DMS153 treated with DMSO at 0.1 percent for 48 hours (cell line): ENCODE data around the gene GOLT1A.

Experiments used
- DNase-seq: peaks from one replicate; lab custom pipeline; 2025; ENCODE audit not compliant: unreplicated experiment; lab: John Stamatoyannopoulos, UW

GOLT1A gene

GRCh38 chr1:204219971-204220616 lies 6.3 kb upstream of the GOLT1A start:
- DNase-seq: no peak

GRCh38 chr1:204218552-204218951 lies 4.8 kb upstream of the GOLT1A start:
- no peak for DNase-seq

DNA sequence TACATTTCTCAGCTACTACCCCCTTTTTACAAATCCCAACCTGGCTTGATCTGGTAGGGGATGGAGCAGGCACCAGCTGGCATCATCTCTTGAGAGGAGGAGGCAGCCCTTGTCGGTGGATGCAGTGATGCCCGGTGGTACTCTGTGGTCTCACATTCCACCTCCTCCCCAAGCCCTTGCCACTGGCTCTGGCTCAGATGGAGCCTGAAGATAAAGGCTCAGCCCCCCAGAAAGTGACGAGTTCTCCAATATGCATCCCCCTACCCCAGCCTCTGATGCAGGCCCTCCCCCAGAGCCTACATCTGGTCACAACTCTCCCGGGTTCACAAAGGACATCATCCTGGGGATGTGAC lies 3.8 kb upstream of the GOLT1A start:
- no peak for DNase-seq

DNA sequence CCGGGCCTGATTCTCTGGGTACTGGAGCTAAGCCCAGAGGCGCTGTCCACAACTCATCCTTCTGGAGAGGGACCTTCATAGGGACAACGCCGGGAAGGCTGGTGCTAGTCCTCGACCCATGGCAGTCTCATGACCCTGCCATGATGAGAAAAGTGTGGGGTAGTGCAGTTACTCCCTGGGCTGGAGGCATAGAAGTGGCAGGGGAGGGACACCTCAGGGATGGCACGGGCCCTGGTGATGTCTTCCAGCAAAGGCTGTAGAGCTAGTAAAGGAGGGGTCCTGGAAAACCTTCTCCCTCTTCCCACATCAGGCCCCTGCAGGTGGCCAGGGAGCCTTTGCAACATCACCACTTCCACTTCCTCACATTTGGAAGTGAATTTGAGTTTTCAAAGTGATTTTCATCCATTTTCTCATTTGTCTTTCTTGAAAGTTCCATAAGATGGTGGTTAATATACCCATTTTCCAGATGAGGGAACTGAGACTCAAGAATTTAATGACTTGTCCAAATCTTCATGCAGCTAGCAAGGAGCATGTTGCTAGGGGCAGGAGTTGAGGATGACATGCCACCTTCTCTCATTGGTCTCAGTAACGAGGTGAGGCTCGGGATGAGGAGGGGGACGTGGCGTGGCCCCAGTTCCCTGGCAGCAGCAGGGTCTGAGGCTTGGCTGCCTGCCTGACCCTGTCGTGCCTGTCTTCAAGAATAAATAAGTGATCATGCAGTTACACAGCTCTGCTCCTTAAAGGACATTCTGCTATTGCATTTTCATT lies 3.3 kb upstream of the GOLT1A start:
- no peak for DNase-seq

DNA sequence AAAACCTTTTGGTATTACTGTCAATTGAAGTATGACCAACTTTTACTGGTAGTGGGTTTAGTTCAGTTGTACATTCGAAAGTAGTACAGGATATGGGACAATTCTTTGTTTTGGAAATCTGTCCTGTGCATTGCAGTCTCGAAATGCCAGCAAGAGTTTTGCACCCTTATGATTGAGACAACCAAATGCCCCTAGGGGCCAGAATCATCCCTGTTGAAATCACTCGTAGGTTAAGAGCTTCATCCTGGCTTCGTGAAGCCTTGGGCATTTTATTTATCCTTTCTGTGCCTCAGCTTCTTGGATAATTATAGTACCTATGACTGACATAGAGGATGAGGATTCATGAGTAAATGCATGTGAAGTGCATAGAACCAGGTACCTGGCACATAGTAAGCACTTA lies 2.4 kb upstream of the GOLT1A start:
- no peak for DNase-seq

- DNase-seq: no peak
These were observed 1.1 kb downstream of the GOLT1A start for GRCh38 chr1:204212715-204213114.

GRCh38 chr1:204211046-204211445 lies 2.7 kb downstream of the GOLT1A start:
- DNase-seq: no peak

DNA sequence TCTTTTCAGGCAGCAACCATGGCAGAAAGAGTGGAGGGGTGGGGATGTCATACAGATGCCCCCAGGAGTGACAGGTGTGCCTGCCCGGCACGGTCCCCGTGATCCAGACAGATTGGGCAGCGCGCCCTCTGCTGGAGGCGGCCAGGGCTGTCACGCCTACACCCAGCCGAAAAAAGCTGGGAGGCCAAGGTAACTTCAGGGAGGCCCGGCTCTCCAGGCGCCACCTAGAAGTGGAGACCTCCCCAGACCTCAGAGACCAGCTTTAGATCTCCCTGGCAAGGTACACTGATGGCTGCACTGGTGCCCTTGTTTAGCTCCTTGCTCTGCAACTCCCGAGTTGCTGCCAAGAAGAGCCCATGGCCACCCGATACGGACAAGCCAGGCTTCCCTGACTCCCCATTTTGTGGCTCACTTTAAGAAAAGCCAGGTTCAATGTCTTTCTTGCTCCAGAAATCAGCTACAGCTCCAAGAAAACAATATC lies 6.6 kb downstream of the GOLT1A start:
- peak; percentile 54 for DNase-seq

DNA sequence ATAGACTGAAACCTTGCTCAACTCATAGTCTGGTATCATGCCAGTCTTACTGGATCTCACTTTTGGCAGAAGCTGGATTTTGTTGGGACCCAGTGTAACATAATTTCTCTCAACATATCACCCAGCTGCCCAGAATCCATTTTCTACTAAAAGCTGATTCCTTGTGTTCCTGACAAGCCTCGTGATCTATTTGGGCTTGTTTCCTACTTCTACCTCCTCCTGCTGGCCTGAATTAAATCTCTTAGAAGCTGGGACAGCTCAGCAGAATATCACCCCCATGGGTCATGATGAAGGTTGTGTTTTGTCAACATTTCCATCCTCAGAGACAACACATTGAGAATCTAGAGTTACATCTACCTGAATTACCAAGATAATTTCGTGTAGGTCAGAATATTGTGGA lies 7.7 kb downstream of the GOLT1A start:
- DNase-seq: no peak

- DNase-seq: no peak
These were observed 8.3 kb downstream of the GOLT1A start for GRCh38 chr1:204205486-204205885.

- DNase-seq: no peak
These were observed 8.8 kb downstream of the GOLT1A start for GRCh38 chr1:204204944-204205343.

GRCh38 chr1:204203206-204203767 lies 10.5 kb downstream of the GOLT1A start:
- DNase-seq: no peak

DNA sequence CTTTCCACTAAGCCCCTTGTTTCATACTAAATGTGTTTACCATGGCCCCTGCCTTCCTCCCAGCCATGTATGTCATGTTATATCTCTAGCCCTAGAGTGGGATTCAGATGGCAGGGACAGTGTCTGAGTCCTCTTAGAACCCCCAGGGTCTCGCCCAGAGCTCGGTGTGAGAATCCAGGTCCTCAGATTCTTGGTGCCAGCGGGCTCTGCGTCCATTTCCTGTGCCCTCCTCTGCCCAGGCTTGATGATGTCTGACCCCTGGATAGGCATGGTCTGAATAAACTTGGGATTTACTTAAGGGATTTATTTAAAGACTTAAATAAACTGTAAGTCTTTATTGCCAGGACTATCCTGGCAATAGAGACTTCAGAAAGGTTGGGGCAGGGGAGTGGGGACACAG lies 11.3 kb downstream of the GOLT1A start:
- DNase-seq: no peak

DNA sequence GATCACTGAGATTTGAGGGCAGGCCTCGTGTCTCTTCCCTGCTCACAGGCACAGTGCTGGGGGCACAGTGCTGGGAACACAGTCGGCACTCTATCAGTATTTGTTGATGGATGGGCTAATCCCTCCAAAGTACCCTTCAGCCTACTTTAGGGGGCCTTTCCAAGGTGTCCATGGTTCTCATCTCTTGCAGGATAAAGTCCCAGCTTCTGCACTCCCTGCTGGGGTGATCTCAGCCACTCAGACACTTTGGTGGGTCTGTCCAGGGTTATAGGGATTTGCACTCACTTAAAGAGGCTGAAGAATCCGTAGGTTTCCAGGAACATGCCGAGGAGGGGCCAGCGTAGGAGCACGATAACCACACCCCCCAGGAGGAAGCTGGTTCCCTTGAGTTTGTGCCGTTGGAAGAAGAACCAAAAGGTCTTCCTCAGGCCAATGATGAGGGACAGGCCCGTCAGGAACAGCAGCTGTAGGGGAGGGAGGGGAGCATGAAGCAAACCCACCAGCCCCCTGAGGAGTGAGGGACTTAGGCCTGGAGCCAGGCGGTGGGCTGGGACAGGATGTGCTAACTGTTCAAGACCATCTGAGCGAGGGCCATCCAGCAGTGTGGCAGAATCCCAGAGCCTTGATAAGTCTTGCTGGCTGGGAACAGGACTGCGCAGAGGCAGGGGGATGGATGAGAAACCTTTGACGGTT lies 12.3 kb downstream of the GOLT1A start:
- DNase-seq: no peak

GRCh38 chr1:204199579-204199978 lies 14.2 kb downstream of the GOLT1A start:
- no peak for DNase-seq

DNA sequence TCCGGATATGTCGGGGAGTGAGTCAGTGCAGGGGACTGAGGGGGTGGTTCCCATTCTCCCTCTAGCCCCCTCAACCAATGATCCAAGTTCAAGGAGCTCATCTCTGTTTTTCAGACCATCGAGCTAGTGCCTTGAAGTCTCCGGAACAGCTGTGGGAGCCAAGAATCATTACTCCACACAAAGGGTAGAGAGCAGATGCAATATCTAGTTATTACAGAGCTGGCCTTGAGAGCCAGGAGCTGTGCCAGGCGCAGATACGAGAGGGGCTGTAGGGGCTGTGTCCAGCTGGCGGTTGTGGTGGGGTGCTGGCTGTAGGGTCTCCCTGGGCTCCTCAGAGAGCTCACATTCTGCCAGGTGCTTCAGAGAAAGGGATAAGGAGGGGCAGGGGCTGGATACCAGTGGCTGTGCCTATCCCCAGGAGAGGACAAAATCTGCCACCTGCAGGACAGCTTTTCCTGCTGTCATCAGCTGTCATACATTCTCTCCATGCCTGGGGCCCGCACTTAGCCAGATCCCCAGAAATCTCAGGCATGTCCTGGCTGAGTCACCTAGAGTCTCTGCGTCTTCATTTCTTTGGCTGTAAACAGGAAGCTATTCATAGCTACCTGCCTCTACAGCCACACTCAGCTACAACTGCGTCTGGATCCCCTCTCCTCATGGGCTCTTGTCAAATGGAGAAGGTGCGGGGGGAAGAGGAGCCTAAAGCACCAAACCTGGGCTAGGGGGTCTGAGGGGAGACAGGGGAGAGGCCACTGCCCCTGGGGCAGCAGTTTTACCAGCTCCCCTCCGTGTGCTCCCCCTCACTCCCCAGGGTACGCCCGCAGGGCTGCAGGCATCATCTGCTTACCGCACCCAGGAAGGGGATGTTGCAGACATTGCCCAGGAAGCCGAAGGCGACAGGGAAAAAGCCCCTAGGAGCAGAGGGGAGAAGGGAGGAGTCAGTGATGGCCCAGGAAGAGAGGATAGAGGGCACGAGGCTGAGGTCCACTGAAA lies 15.1 kb downstream of the GOLT1A start:
- DNase-seq: no peak

DNA sequence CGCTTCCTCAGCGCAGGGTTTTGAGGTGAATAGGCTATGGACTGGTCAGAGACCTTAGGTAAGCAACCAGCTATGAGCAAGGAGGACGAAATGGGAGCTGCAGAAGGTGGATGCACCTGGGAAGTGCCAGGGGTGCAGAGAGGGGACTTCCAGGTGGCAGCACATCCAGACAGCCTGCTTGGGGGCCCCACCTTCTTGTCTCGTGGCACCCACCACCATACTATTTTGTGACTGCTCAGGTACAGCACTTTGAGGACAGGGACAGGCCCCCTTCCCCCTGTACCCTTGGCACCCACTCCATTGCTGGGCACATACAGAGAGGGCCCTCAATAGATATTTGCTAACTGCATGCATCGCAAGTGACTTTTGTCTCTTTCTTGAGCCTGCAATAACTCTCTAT lies 16.7 kb downstream of the GOLT1A start:
- no peak for DNase-seq

DNA sequence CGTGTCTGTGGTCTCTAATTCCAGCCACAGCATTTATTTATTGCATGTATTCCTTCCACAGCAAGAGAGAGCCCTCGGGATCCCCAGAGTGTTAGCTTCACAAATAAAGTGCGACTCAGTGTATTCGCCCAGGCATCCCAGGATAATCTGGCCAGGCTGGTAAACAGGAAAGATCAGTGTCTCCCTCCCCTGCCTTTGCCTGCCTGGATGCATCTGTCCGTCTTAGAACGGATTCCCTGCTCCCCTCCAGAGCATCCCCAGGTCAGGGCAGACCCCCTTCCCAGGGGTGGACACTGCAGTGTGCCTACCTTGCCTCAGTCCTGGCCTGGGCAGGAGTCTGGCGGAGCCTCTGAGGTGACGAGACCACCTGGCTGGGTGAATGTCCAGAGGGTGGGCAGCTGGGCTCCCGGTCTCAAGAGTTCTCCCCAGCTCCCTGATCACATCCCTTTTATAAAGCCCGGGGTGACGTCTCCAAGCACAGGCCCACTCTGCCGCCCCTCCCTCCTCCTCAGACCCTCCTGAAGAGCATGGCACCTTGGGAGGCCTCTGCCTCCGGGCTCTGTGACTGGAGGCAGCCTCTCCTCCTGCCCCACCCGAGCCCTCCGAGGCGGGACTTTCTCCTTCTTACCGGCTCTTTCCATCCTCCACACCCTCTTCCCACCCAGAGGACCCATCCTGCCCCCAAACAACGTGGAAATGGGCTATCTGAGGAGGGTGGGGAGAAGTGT lies 17.6 kb downstream of the GOLT1A start, which contains the start of gene KISS1:
Gene KISS1, minus strand, starts transcription at position 424 of the 728 bp plus-strand sequence. CDS start 3,615 bp downstream, outside the sequence.
- no peak for DNase-seq

- no peak for DNase-seq
These were observed 19.0 kb downstream of the GOLT1A start for GRCh38 chr1:204194771-204195170.

DNA sequence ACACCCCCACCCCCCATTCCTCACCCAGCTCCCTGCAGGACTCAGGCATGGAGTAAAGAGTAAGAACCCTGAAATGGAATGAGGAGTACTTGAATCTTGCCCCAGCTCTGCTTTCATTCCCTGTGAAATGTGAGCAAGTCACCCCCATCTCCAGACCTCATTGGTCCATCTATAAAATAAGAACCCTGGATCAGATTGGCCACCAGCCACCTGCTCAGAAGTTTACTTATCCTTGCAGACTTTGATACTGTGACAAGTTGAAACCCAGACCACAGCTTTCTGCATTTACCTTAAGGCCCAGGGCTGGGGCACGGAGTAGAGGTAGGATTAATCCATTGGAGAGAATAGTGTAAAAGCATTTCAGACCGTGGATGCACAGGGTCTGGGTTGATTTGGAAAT lies 19.7 kb downstream of the GOLT1A start:
- no peak for DNase-seq
